ENCODE data around the gene PLEKHA7. TPM values are rescaled to one million over a fixed set of nuclear protein-coding genes. Genes with fewer than 3 reads are reported as not detected.

Gene PLEKHA7
- total RNA-seq, 1 donor from 2014 or later: 37.5 TPM

DNA sequence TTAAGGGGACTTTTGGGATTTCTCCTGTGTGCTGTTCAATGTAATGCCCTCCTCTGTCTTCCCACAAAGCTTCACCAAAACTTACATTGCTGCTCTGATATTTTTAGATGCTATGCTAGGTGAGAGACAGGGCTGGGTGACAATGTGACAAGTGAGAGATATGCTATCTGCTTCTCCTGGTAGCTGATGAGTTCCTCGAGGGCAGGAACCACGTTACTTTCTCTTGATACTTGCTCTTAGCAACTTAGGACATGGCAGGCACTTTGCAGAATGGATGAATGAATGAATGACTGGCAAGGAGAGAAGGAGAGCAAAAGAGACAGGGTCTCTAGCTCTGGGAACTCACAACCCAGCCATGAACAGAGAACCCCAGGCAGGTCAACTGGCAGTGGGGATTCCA is 160.4 kb downstream of the PLEKHA7 start:
- no peak for DNase-seq (ENCODE audit: low read depth)
- TF ChIP-seq, protein P1, sequence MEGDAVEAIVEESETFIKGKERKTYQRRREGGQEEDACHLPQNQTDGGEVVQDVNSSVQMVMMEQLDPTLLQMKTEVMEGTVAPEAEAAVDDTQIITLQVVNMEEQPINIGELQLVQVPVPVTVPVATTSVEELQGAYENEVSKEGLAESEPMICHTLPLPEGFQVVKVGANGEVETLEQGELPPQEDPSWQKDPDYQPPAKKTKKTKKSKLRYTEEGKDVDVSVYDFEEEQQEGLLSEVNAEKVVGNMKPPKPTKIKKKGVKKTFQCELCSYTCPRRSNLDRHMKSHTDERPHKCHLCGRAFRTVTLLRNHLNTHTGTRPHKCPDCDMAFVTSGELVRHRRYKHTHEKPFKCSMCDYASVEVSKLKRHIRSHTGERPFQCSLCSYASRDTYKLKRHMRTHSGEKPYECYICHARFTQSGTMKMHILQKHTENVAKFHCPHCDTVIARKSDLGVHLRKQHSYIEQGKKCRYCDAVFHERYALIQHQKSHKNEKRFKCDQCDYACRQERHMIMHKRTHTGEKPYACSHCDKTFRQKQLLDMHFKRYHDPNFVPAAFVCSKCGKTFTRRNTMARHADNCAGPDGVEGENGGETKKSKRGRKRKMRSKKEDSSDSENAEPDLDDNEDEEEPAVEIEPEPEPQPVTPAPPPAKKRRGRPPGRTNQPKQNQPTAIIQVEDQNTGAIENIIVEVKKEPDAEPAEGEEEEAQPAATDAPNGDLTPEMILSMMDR (conservative IDR thresholded peaks at IDR 0.05; ENCODE audit: low read depth, low read length): no peak
- H3K4me3 ChIP-seq (ENCODE audit: low read depth, low read length): no peak overlapping the region

DNA sequence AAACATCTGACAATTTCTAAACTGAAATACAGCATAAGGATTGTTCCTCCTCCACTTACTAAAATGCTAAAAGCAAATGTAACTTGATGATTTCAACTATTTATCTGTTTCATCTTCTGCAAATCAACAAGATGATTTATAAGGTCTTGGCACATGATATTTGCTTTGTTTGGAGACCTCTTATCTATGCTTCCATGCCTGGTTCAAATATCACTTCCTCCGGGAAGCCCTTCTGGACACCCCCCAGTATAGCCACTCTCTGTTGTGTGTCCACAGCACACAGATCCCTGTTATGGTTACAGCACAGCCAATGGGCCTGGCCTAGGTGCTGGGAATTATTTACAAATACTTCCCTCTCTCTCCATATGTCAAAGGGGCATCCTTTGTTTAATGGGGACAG is 160.9 kb downstream of the PLEKHA7 start:
- TF ChIP-seq, protein P1 (conservative IDR thresholded peaks at IDR 0.05; ENCODE audit: low read depth, low read length): no peak
- no peak overlapping the region for H3K4me3 ChIP-seq (ENCODE audit: low read depth, low read length)
- no peak for DNase-seq (ENCODE audit: low read depth)

DNA sequence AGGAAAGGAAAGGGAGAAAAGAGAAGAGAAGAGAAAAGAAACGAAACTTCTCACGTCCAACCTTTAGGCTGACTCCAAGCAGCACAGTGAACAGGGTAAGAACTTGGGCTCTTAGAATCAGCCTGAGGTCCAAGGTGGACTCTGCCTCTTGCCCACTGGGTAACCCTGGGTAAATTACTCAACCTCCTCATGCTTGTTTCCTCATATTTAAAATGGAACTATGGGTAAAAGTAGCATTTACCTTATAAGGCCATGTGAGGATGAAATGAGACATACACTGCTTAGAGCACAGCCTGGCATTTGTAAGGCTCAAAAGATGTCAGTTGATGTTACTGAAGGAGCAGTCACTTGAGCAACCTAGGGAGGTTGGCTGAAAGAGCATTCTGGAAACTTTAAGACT is 167.9 kb downstream of the PLEKHA7 start:
- no peak overlapping the region for H3K4me3 ChIP-seq (ENCODE audit: low read depth, low read length)
- no peak for DNase-seq (ENCODE audit: low read depth)
- TF ChIP-seq, protein P1 (conservative IDR thresholded peaks at IDR 0.05; ENCODE audit: low read depth, low read length): no peak

DNA sequence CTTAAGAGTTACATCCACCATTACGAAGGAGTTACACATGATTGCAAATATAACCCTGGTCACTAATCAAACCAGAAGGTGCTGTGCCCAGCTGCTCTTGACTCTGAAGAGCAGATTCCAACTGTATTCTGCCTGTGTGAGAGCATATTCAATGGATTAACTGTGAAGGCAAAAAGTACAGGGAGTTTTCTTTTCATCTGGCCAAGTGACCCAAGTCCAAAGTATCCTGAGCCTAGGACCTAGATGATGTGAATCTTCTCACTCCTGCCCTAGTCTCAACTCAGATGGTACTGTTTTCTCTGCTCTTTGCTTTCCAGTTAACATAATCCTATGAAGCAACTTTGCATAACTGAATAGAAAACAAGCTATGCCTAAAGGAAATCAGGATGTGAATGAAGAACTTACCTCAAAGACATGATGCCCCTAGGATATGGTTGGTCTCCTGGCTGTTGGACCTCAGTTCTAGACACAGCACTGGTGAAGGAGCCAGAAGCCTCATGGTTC is 169.9 kb downstream of the PLEKHA7 start:
- TF ChIP-seq, protein P1 (conservative IDR thresholded peaks at IDR 0.05; ENCODE audit: low read depth, low read length): no peak
- no peak for DNase-seq (ENCODE audit: low read depth)
- H3K4me3 ChIP-seq (ENCODE audit: low read depth, low read length): no peak overlapping the region

DNA sequence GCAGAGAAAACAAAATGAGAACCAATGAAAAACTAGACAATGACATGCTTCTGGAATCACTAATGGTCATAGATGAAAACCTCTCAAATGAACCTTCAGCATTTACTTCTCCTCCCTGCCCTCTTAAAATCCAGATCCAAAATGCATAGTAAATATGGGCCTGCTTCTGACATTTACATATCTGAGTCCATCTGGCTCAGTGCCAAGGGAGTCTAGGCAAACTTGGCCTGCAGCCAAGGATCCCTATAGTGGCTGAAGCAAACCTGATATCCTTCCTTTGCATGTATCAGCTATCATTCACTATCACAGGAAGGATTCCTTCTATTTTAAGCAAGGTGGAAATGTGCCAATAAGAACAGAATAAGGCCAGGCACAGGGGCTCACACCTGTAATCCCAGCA is 170.9 kb downstream of the PLEKHA7 start:
- TF ChIP-seq, protein P1 (conservative IDR thresholded peaks at IDR 0.05; ENCODE audit: low read depth, low read length): no peak
- no peak overlapping the region for H3K4me3 ChIP-seq (ENCODE audit: low read depth, low read length)
- no peak for DNase-seq (ENCODE audit: low read depth)

DNA sequence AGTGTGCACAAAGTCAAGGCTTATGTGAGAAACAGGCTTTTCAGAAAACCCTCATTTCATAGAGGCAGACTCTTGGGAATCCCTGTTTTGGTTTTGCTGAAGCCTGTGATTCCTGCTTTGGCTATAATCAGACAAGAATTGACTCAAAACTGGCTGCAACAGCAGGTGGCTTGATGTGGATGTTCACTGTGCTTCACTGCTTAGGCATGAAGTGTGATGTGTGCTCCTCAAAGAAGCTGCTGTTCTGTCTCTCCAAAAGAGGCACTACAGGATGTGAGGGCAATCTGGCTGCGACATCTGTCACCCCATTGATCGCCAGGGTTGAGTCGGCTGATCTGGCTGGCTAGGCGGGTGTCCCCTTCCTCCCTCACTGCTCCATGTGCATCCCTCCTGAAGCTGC is 172.2 kb downstream of the PLEKHA7 start:
- DNase-seq (ENCODE audit: low read depth): no peak
- no peak overlapping the region for H3K4me3 ChIP-seq (ENCODE audit: low read depth, low read length)
- TF ChIP-seq, protein P1 (conservative IDR thresholded peaks at IDR 0.05; ENCODE audit: low read depth, low read length): no peak

DNA sequence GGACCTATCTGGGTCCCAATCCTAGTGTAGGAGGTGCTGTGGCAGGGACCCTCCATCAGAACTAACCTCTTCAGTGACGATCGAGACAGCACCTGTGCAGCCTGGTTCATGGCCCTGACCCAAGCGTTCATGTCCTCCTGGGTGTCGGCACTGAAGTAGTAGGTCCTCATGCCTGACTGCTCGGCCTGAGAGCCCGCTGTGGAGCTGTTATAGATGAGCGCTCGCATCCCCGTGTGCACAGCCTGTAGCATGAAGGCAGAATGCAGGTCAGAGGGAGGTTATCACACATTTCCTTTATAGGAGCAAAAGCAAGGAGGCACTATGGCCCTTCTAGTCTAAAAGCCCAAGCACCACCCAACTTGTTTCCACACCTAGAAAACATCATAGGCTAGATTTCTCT is 172.7 kb downstream of the PLEKHA7 start:
- TF ChIP-seq, protein P1 (conservative IDR thresholded peaks at IDR 0.05; ENCODE audit: low read depth, low read length): no peak
- DNase-seq (ENCODE audit: low read depth): no peak
- H3K4me3 ChIP-seq (ENCODE audit: low read depth, low read length): no peak overlapping the region
